Uterus (tissue), 4 donors: ENCODE measurements around the gene ECHS1. TPM values are rescaled to one million over a fixed set of nuclear protein-coding genes. Genes with fewer than 3 reads are reported as not detected.

ENCODE experiments used
- DNase-seq, 2 donors: peaks; one replicate each; pipeline ENCODE4 v3.0.0-alpha.2; 2019 to 2020
- H3K27ac ChIP-seq, 2 donors: fragments of 200-600 bp; sonication (generic); 1 replicate in 1 of 2; 2 replicates in 1 of 2; pipeline ENCODE4 v1.5.1; 2016 to 2018
- H3K27me3 ChIP-seq, 2 donors: fragments of 200-600 bp; sonication (generic); one replicate each; pipeline ENCODE4 v1.5.1; 2018 to 2019; ENCODE audit warnings: control low read depth in 1 of 2
- H3K36me3 ChIP-seq, 2 donors: fragments of 200-600 bp; sonication (generic); one replicate each; pipeline ENCODE4 v1.5.1; 2019; ENCODE audit warnings: control low read depth in 1 of 2
- H3K4me1 ChIP-seq, 2 donors: fragments of 200-600 bp; sonication (generic); one replicate each; pipeline ENCODE4 v1.5.1; 2018 to 2019; ENCODE audit warnings: control low read depth in 1 of 2
- H3K4me3 ChIP-seq, 2 donors: fragments of 200-600 bp; sonication (generic); 1 replicate in 1 of 2; 2 replicates in 1 of 2; pipeline ENCODE4 v1.5.1; 2018 to 2019; ENCODE audit warnings: mild to moderate bottlenecking in 1 of 2
- H3K9me3 ChIP-seq, 2 donors: fragments of 200-600 bp; sonication (generic); one replicate each; pipeline ENCODE4 v1.5.1; 2019; ENCODE audit warnings: control low read depth in 1 of 2
- CTCF ChIP-seq, 4 experiments: fragments of 200-600 bp in 2 of 4; fragments of 450-650 bp in 2 of 4; sonication (generic) in 2 of 4; IDR thresholded peaks; one replicate each; pipeline ENCODE4 v1.5.1; 2016 to 2019; ENCODE audit warnings: antibody characterized with exemption in 4 of 4, mild to moderate bottlenecking in 2 of 4, moderate library complexity in 1 of 4
- POLR2A ChIP-seq, 2 donors: fragments of 450-650 bp; IDR thresholded peaks; one replicate each; pipeline ENCODE4 v1.6.1; 2016; ENCODE audit warnings: antibody characterized with exemption in 2 of 2, mild to moderate bottlenecking in 1 of 2, moderate library complexity in 1 of 2
- intact Hi-C: fragments of 100-400 bp; cut with DNase I; formaldehyde crosslinking; loops from one replicate; pipeline ENCODE4 v1.15.1; 2023; ENCODE audit warnings: low total_unique reads
- total RNA-seq, 4 donors: library from RNA; depleted of rRNA in 3 of 4; stranded (reverse); fragments of >200 nt in 3 of 4; gene quantifications; one replicate each; pipeline versions ENCODE4 v1.1.0 to v1.2.4, GENCODE V29; 2014 to 2023
- donor health status: DM: yes; HTN: yes; CAD: no.

Gene ECHS1
- total RNA-seq, 4 donors from 2014 or later = 28.2 to 48.8 (median 45.1) TPM

- no peak for DNase-seq
- H3K9me3 ChIP-seq = no peaks in the 10 kb centered on the region
- peaks cover 42 to 45% of the 10 kb centered on the region in 2 donors for H3K27me3 ChIP-seq
- H3K4me3 ChIP-seq = peak overlapping the region; percentile 15 to 22
- no peak overlapping the region for H3K27ac ChIP-seq
- no peaks in the 10 kb centered on the region for H3K36me3 ChIP-seq
- TF ChIP-seq CTCF (IDR thresholded peaks at IDR 0.05) = no peak
- TF ChIP-seq POLR2A (IDR thresholded peaks at IDR 0.05) = no peak
- peaks cover 0 to 25% of the 10 kb centered on the region in 2 donors for H3K4me1 ChIP-seq
- intact Hi-C loops = no loop called here
Observed at GRCh38 chr10:133334503-133335245, 38.5 kb downstream of the ECHS1 start.

- Histone ChIP-seq H3K27me3 (peaks cover 35 to 44% of the 10 kb centered on the region in 2 donors), H3K4me3 (no peak overlapping the region), H3K4me1 (peaks cover 0 to 25% of the 10 kb centered on the region in 2 donors), H3K27ac (no peak overlapping the region), H3K9me3 (no peaks in the 10 kb centered on the region), H3K36me3 (no peaks in the 10 kb centered on the region)
- DNase-seq = no peak
- intact Hi-C loops = no loop called here
- no peak for TF ChIP-seq POLR2A (IDR thresholded peaks at IDR 0.05)
- TF ChIP-seq CTCF (IDR thresholded peaks at IDR 0.05) = no peak
Observed at GRCh38 chr10:133332936-133333699, 40.0 kb downstream of the ECHS1 start.

GRCh38 chr10:133329491-133330202 is 43.5 kb downstream of the ECHS1 start:
- DNase-seq = peak; percentile 79 to 82
- no peaks in the 10 kb centered on the region for H3K36me3 ChIP-seq
- no peaks in the 10 kb centered on the region for H3K9me3 ChIP-seq
- no peak overlapping the region for H3K27ac ChIP-seq
- peak overlapping the region in 1 of 2 donors; percentile 17 for H3K4me3 ChIP-seq
- H3K4me1 ChIP-seq = peaks cover 0 to 4% of the 10 kb centered on the region in 2 donors
- H3K27me3 ChIP-seq = peaks cover 21 to 34% of the 10 kb centered on the region in 2 donors
- TF ChIP-seq POLR2A (IDR thresholded peaks at IDR 0.05) (no peak), CTCF (IDR thresholded peaks at IDR 0.05) (peak; percentile 80 to 94 (median 82))
- intact Hi-C loops = no loop called here

GRCh38 chr10:133328358-133329343 is 44.5 kb downstream of the ECHS1 start:
- no peak for DNase-seq
- Histone ChIP-seq H3K4me1 (peaks cover 0 to 4% of the 10 kb centered on the region in 2 donors), H3K9me3 (no peaks in the 10 kb centered on the region), H3K4me3 (no peak overlapping the region), H3K36me3 (no peaks in the 10 kb centered on the region), H3K27ac (no peak overlapping the region), H3K27me3 (peaks cover 18 to 33% of the 10 kb centered on the region in 2 donors)
- TF ChIP-seq POLR2A (IDR thresholded peaks at IDR 0.05) (no peak), CTCF (IDR thresholded peaks at IDR 0.05) (no peak)
- intact Hi-C loops = no loop called here
